GM19099 (cell line): Measurements from ENCODE around the gene PRMT5.

Source experiments
- POLR2A ChIP-seq: IDR thresholded peaks from 3 replicates; pipeline ENCODE4 v1.6.1; 2011; ENCODE audit warnings: low read depth; ENCODE audit not compliant: insufficient read length; ENCODE audit errors: extremely low read depth

Gene PRMT5

DNA sequence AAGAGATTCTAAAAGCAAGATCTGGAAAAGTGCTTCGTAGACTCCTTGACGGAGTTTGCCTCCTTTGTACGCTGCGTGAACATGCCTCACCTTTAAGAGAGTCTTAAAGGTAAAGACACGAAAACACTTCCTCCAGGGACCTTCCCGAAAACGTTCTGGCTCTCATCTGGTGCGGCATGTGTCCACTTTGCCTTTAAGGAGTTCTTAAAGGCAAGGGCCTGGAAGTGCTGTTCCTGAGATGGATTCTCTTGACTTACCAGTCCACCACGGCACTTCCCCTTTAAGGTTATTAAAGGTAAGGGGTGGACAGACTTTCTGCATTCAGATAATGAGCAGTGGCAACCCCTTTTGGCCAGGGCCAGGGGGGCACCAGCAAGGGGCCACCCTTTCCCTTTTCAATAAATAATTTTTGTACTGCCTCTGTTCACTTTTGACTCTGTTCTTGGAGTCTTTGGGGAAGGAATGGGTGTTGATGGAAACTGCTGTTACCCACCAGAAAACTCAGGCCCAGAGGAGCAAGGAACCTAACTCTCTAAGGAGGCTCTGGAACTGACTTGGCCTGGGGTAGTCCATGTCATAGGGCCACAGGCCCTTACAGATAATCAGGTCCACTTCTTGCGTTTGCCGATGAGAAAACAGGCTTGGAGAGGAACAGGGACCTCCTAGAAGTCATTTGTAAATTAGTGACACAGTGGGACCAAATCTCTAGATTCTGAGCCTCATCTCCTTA lies 41.8 kb downstream of the PRMT5 start:
- TF ChIP-seq POLR2A: no peak

DNA sequence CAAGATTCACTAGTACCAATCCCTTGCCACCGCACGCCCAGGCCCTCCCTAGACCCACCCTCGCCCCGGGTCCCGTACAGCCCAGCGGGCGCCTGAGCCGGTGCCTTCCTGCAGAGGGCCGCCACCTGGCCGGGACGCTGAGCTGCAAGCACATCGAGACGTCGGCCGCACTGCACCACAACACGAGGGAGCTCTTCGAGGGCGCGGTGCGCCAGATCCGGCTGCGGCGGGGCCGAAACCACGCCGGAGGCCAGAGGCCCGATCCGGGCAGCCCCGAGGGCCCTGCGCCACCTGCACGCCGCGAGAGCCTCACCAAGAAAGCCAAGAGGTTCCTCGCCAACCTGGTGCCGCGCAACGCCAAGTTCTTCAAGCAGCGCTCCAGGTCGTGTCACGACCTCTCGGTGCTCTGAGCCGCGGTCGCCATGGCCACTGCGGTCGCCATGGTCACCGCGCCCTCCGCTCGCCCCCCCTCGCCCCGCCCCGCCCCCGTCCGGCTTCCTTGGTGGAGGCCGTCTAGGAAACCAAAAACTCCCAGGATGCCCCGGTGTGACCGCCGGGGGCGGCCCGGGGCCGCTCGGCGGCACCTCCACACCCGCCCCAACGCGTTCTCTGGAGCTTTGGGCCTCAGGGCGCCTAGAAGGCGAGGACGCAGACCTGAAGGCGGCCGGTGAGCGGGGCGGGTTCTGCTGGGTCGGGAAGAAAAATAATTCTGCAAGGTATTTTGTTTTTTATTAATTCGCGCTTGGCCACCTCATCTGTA lies 42.5 kb downstream of the PRMT5 start:
- TF ChIP-seq POLR2A: peak; percentile 77

GRCh38 chr14:22885975-22886374 lies 43.2 kb downstream of the PRMT5 start:
- no peak for TF ChIP-seq POLR2A

DNA sequence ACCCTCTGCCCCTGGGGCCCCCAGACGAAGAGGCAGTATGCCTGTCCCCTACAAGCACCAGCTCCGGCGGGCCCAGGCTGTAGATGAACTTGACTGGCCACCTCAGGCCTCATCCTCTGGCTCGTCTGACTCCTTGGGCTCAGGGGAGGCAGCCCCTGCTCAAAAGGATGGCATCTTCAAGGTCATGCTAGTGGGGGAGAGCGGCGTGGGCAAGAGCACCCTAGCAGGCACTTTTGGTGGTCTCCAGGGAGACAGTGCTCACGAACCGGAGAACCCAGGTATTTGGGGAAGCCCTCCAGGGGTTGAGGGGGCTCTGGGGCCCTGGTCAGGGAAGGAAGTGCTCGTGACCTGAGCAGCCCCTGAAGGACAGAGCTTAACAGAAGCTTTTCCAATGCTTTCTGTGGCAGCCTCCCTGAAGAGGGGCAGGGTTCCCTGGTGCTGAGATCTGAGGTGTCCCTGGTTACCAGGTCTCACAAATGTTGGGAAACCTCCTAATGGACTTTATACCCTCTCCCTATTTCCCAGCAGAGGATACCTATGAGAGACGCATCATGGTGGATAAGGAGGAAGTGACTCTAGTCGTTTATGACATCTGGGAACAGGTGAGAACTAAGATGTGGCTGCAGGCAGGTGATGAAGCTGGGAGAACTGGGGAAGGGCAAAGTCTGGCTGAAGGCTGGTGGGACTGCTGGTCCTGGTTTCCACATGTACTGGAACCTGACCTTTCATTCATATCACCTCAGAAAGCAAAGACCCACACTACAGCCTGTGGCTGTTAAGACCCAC lies 44.2 kb downstream of the PRMT5 start:
- TF ChIP-seq POLR2A: no peak

DNA sequence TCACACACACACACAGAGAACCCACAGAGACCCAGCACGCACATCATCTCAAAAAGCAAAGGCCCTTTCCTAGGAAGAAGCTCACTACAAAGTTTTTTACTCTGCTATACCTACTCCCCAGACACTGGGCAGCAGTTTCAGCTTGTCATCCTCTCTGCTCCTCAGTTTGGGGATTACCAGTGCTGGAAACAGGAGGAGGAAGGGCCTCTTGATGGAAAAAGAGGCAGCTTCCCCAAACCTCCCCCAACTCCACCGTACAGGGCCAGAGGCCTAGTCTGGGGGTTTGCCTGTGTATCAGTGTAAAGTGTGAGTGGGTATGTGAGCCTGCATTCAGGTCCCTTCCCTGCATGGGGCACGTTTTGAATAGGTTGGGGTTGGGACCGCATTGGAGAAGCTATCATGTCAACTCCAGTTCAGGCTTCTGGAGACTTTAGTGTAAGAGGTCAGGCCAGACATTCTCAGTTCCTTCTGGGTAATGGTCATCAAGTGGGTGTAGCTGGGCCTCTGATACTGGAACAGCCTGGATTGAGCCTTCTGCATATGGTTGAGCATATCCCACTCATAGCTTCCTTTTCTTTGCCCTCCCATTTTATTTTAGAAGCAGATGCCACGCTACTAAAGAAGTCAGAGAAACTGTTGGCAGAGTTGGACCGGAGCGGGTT lies 45.0 kb downstream of the PRMT5 start:
- TF ChIP-seq POLR2A: no peak

GRCh38 chr14:22883173-22883976 lies 45.8 kb downstream of the PRMT5 start, which contains the start of gene REM2:
REM2 (plus strand) TSS chr14:22883222; CDS start chr14:22883288, 66 bp downstream.
- TF ChIP-seq POLR2A: no peak

DNA sequence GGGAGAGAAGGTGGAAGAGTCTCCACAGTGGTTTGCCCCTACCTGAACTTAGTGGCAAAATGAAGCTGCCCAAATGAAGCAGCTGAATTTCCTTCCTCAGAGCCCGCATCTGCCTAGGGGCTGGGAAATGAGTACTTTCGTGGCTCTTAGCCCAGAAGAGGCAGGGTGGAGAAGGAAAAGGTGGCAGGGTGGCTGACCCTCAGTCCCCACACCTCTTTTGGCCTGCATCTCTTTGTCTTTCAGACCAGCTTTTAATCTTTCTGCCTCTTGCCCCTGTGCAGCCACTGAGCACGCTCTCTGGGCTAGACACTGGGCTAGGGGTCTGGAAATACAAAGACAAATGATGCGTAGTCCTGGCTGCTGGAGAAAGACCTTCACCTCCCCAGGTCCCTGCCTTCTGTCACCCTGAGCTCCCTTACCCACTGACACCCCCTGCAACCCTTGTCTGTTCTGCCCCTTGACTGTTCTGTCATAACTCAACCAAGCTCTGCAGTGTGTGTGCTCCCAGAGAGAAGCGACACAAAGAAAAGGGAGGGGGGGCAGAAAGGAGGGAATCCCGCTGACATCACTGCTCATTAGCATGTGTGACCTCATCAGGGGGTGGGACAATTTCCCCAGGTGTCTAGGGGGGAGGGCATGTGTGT lies 46.5 kb downstream of the PRMT5 start:
- no peak for TF ChIP-seq POLR2A

- TF ChIP-seq POLR2A: no peak
Measured at GRCh38 chr14:22882064-22882463, 47.1 kb downstream of the PRMT5 start.

DNA sequence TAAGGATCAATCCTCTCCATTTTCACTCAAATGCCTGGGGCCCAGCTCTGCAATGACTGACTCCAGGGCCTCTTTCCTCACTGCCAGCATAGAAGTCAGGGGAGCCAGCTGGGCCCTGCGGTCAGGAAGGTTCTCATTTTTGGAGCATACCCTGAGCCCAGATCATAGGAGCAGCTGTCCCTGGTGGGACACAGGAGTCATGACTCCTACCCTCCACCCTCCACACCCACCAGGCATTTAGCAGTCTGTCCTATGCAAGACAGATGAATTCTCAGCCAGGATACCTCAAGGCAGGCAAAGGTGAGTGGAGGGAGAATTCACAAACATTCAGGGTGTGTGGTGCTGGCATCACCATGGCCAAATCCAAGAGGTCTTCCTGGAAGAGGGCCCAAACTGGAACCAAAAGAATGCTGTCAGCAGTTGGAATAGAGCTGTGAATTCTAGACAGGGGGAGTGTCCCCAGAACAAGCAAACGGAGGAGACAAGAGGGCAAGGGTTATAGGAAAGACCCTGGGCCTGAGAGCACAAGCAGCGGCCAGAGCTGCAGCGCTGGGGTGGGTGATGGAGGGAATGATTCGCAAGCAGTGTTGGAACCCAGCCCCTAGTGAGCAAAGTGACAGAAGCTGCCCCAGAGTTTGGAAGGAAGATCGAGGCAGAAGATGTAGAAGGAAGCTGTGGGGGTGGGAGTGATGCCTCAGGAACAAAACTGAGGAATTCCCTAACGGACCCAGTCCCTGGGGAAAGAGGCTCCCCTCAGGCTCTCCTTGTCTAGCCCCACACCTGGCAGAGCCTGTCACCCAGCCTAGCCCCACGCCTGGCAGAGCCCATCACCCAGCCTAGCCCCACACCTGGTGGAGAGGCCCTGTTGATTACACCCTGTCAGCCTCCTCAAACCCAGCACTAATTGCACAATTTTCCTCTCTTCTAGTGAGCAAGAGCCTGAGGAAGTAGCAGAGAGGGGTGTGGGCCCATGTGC lies 50.6 kb downstream of the PRMT5 start:
- no peak for TF ChIP-seq POLR2A

- no peak for TF ChIP-seq POLR2A
Measured at GRCh38 chr14:22877000-22877501, 52.1 kb downstream of the PRMT5 start.

- TF ChIP-seq POLR2A: no peak
Measured at GRCh38 chr14:22875748-22876319, 53.3 kb downstream of the PRMT5 start.
